A549 treated with CORT108297 at 1 μM for 4 hours (cell line): ENCODE results near the gene TBL3. TPM values are rescaled to one million over a fixed set of nuclear protein-coding genes. Genes with fewer than 3 reads are reported as not detected.

ENCODE experiments used
- total RNA-seq: library from RNA; stranded (reverse); fragments of 200-300 nt; extraction: Qiagen RNA extraction; gene quantifications from 5 replicates; pipeline ENCODE4 v1.2.3, GENCODE V29; 2022

The TBL3 gene
- total RNA-seq = 32.8 to 46.2 TPM (median 39.0 TPM) in 5 replicates

DNA sequence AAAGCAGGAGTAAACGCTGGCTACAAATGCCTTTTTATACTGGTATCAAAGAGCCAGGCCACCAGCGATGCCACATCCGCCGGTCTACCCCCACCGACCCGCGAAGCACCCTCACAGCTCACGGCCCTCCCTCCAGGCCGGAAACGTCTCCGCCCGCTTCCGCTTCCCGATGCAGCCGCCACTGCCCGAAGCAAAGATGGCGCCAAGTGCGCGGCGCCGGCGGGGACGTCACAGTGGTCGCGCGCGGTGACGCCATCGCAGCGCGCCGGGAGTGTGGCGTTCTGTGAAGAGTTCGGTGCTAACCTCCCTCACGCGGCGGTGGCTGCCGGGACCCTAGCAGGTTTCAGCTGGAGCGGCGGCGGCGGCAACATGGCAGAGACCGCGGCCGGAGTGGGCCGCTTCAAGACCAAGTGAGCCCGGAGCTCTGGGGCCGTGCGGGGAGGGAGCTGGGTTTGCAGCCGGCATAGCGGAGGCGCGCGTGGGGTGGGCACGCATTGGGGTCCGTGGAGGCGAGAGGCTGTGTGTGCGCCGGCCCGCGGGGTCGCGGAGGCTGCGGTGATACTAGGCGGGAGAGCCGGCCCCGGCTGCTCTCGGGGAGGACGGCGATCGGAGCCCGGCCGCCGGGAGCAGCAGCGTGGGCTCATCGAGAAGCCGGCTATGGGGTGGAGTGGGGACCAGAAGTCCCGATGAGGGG is at the start of gene TBL3:
TSS of gene TBL3 (plus strand) at position 258 of the 694 bp plus-strand sequence. CDS start at position 370, 112 bp downstream.

DNA sequence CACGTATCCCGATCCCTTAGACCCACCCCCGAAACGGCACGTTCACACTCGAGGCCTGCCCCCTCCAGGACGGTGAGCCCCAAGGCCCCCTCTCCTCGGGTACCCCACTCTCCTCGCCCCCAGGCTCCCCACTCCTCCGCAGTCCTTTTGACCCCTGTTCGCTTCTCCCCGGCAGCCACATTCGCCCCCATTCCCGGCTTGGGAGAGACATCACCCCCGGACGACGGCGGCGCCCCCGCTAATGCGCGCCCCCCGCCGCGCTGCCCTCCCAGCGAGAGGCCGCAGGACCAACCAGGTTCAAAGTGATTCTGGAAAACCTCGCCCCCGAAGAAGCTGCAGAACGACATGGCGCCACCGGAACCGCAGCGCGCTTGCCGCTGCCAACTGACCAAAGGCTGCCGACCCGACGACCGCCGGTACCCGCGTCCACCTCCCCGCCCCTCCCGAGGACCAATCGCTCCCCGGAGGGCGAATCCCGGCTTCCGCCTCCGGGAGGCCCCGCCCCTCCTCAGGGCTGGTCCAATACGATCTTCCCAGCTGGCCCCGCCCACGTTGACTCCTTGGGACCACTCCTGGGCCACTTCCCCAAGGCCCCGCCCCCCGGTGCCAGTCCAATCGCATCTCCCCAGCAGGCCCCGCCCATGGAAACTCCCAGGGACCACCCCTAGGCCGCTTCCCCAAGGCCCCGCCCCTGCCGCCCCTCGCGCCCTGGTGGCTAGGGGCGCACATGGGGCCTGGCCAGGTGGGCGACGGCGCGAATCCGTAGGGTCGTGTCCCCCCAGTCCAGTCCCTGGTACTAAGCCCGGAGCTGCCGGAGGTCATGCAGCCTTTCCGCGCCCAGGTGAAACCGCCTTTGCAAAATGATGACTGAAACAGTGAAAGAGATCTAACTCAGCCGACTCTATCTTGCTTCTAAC is 28.8 kb upstream of the TBL3 start, which contains the start of gene MSRB1:
TSS of gene MSRB1 (minus strand) at position 390 of the 917 bp plus-strand sequence. CDS start at position 347, 43 bp downstream.

DNA sequence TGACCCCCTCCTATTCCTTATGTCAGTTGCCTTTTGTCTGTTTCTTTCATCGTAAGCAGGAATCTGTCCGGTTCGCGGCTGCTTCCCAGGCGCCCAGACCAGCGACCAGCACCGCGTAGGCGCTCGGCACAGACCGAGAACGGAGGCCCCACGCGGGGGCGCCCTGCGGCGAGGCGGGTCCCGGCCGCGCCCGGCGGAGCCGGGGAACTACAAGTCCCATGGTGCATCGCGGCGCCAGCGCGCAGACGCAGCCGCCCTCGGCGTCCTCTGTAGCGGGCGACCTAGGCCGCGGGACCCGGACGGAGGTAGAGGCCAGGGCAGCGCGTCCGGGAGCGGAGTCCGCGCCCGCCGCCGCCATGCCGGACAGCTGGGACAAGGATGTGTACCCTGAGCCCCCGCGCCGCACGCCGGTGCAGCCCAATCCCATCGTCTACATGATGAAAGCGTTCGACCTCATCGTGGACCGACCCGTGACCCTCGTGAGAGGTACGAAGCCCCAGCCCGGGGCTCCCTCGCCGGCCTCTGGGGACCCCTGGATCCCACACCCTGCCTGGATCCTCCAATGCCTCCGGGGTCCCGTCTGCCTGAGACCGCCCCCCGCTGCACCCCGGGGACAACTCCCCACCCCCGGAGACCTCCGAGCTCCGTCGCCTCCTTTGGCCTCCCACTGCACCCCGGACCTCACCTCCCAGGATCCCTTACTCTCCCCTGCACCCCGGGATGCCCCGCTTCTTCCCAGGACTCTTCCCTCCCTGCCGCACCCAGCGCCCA is 12.4 kb upstream of the TBL3 start, which contains the start of gene NDUFB10:
TSS of gene NDUFB10 (plus strand) at position 270 of the 771 bp plus-strand sequence. CDS start at position 357, 87 bp downstream.

DNA sequence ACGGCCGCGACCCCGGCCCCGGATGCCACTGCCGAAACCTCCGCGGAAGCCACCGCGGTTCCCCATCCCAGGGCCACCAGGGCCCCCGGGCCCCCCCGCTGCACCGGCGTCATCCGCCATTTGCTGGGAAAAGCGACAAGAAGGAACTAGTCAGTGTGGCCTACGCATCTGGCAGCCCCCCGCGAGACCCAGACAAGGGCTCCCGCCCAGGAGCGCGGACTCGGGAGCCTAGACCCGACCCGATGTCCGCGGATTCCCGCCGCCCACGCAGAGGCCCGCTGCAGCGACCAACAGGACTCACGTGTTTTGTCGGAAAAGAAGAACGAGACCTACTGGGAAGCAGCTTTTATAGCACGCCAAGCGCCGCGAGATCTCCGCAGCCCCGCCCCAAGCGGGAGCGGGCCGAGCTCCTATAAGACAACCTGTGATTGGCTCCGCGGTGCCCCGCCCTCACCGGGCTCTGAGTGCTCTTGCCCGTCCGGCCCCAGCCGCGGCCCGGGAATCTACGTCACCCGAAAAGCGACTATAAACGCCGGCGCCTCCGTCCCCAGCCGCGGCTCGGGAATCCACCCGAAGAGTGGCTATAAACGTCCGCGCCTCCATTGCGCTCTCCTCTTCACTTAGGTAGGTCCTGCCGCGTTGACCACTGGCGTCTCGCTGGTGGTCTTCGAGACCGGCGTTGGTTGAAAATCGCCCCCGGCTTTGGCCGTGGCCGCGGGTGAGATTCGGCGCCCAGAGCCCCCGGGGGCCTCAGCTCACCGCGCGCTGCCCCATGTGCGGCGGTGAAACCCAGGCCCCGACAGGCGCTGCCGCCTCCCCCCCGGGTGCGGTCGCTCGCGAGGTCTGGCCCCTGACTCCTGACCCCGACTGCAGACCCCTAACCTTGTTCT is 7.1 kb upstream of the TBL3 start, which contains the start of gene RPS2:
TSS of gene RPS2 (minus strand) at position 321 of the 890 bp plus-strand sequence. CDS start at position 120, 201 bp downstream.

DNA sequence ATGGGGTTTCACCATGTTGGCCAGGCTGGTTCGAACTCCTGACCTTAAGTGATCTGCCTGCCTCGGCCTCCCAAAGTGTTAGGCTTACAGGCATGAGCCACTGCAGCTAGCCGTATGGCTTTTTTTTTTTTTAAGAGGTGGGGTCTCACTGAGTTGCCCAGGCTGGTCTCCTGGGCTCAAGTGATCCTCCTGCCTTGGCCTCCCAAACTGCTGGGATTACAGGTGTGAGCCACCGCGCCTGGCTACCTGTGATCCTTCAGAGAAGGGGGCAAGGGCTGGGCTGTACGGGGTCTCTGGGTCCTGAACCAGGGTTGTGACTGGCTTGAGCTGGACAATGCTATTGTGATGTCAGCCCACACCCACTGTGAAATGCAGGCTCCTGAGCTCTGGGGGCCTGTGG is 5.4 kb upstream of the TBL3 start, which contains the start of gene RNF151:
TSS of gene RNF151 (plus strand) at position 397 of the 400 bp plus-strand sequence. CDS start 26 bp downstream, outside the sequence.

DNA sequence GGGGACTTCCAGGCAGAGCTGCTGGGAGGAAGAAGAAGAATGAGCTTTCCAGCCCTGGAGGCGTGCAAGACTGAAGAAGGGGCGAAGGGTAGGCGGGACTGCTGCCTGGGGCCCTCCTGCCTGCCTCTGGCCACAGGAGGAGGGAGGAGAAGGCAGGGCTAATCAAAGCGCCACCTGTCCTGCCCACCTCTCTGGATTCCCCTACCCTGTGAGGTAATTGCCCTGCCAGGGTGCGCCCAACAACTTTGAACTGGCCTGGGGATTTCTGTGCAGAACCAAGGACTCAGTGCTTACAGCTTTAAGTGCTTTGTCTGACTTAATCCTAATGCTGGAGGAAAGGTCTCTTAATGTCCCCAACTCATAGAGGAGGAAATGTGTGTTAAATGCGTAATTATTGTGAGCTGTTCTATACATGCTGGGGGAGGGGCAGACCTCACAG is 9.6 kb downstream of the TBL3 start, which contains the start of gene NOXO1:
TSS of gene NOXO1 (minus strand) at position 72 of the 439 bp plus-strand sequence. CDS start 290 bp downstream, outside the sequence.

DNA sequence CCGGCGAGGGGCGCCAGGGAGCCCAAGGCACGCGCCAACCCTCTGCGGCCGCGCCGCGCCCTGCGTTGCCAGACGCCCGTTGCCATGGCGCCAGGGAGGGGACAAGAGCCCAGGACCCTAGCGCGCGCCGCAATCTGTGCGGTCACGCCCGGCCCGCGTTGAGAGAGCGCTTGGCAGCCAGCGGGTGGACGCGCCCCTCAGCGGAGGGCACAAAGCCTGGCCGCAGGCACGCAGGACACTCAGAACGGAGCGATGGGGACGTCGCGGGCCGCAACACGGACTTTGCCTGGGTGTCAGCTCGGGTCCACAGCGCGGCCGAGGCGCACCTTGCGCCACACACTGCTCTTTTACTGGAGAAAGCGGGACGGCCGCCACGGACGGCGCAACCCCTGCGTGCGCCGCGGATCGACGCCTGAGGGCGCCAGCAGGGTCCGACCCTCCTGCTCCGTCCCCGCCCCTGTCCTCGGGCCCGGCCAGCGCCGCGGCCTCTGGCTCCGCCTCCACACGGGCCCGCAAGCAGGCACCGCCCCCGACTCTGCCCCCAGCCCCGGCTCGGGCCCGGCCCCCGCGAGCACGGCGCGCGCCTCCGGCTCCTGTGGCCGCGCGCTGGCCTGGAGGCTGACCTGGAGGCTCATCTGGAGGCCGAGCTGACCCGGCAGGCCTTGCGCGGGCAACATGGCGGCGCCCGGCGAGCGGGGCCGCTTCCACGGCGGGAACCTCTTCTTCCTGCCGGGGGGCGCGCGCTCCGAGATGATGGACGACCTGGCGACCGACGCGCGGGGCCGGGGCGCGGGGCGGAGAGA is 11.9 kb downstream of the TBL3 start, which contains the start of gene GFER:
TSS of gene GFER (plus strand) at position 650 of the 803 bp plus-strand sequence. CDS start at position 676, 26 bp downstream.

DNA sequence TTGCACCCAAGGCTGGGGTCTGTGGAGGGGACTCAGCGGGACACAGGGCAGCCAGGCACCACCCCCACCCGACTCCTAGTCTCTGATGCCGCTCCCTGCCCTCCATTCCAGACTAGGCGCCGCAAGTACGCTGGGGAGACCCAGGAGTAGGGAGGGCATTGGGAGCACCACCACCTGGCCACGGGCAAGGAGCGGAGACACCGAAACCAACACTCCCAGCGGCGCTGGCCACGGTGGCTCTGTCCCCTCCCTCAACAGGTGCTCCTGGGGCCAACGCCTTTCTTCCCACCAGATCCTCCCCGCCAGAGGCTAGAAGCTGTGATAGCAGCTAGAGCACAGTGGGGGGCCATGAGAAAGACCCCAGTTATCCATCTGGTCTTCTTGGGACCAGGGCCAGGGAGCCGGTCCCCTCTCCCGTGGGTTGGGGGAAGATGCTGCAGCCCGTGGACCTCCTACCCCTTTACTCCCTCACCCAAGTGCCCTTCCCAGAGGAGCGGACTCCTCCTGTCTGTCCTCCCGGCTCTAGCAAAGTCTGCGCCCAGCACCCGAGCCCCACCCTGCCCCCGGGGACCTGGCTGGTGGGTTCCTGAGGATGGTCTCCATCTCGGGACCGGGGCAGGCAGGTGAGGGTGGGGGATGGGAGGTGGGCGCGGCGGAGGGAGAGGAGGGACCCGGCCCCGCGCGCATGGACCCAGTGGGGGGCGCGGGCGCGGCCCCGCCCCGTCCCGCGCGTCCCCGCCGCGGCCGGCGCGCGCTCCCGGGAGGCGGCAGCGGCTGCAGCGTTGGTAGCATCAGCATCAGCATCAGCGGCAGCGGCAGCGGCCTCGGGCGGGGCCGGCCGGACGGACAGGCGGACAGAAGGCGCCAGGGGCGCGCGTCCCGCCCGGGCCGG is 17.6 kb downstream of the TBL3 start, which contains the start of gene SYNGR3:
TSS of gene SYNGR3 (plus strand) at position 762 of the 892 bp plus-strand sequence. CDS start 133 bp downstream, outside the sequence.

DNA sequence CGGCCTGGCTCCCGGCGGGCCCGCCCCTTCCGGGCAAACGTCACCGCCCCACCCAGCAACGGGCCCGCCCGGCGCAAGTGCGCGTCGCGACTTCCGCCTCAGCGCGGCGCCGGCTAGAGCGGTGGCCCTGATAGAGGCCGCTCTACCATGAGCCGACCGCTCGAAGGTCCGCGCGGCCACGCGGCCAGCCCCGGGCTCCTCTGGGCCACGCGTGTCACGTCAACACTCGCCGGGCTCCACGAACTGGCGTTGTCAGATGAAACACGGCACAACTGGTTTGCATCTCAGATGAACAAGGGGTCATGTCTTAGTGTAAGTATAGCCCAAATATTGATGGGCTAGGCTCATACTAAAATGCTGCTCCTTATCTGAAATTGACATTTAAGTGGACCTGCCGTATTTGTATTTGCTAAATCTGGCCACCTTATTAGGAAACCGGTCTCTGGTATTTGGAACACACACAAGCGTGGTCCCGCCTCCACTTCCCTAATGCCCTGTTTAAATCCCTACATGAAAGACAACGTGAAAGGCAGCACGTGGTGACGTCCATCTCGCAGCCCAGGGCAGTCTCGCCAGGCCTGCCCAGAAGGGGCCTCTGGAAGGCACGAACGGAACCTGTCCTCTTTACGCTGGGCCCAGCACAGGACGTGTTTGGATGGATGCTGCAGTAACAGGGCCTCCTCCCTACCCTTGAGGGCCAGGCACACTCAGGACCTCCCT is 38.1 kb downstream of the TBL3 start, which contains the start of gene ZNF598:
TSS of gene ZNF598 (minus strand) at position 31 of the 720 bp plus-strand sequence.

DNA sequence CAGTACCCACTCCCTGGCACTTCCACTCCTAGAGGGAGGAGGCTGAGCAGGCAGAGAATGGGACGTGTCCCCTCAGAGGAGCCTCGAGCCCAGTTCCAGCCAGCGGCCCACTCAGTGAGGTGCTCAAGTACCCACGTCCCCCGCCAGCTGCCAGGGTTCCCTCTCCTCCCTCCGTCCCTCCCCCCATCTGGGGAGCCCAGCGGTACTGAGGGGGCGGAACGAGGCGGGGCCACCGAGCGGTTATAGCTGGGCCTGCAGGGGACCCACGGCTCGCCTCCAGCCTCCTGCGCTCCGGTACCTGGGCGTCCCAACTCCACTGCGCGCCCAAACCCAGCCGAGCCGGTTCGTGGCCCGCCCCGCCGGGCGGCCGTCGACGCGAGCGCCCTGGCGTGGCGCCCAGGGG is 47.7 kb downstream of the TBL3 start, which contains the start of gene NPW:
TSS of gene NPW (plus strand) at position 268 of the 403 bp plus-strand sequence.

DNA sequence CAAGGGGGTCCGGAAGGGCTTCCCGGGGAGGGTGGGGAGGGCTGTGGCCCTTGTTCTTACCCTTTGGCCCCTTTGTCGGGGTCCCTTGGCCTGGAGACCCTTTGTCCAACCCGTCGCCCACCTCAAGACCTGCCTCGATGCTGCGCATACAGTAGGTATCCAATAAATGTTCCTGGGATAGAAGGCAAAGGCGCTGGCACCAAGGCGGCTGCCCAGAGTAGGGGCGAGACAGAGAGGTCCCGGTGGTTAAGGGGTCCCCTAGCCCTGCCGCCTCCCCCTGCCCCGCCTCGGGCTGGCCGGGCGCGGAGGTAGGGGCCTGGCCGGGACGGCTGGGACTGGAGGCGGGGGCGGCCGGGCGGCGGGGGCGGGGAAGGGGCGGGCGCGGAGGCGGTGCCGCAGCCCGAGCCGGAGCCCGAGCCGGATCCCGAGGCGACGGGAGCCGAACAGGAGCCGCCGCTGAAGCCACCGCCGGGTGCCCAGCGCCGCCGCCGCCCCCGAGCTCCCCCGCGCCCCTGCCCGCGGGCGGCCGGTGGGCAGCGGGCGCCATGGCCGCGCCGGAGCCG is 54.7 kb downstream of the TBL3 start, which contains the start of gene NHERF2:
TSS of gene NHERF2 (plus strand) at position 442 of the 563 bp plus-strand sequence. CDS start at position 546, 104 bp downstream.

Other genes starting within 250 kb of the TBL3 start
- gene NME3, start 200.5 kb upstream of the TBL3 start, total RNA-seq = 28.9 to 70.0 TPM (median 65.7 TPM) in 5 replicates
- 5.2 to 12.2 TPM (median 10.1 TPM) in 5 replicates for gene EME2, start 199.2 kb upstream of the TBL3 start, total RNA-seq
- 153 to 277 TPM (median 252 TPM) in 5 replicates for gene MRPS34, start 198.9 kb upstream of the TBL3 start, total RNA-seq
- 15.2 to 28.8 TPM (median 25.6 TPM) in 5 replicates for gene SPSB3, start 189.5 kb upstream of the TBL3 start, total RNA-seq
- gene NUBP2, start 189.1 kb upstream of the TBL3 start, total RNA-seq = 57.1 to 94.6 TPM (median 90.2 TPM) in 5 replicates
- gene IGFALS, start 178.3 kb upstream of the TBL3 start, total RNA-seq = 0.04 to 0.13 TPM (median 0.08 TPM) in 3 of 5 replicates, not detected in the others
- gene HAGH, start 145.2 kb upstream of the TBL3 start, total RNA-seq = 58.3 to 76.8 TPM (median 69.0 TPM) in 5 replicates
- 47.7 to 53.9 TPM (median 52.3 TPM) in 5 replicates for gene FAHD1, start 144.8 kb upstream of the TBL3 start, total RNA-seq
- gene MEIOB, start 99.9 kb upstream of the TBL3 start, total RNA-seq = 1.7 to 2.3 TPM (median 1.9 TPM) in 5 replicates
- 1.6 to 3.9 TPM (median 3.0 TPM) in 5 replicates for gene HS3ST6, start 53.6 kb upstream of the TBL3 start, total RNA-seq
- 25.7 to 36.5 TPM (median 34.4 TPM) in 5 replicates for gene MSRB1, start 28.9 kb upstream of the TBL3 start, total RNA-seq
- gene RPL3L, start 17.4 kb upstream of the TBL3 start, total RNA-seq = not detected in 5 replicates
- gene NDUFB10, start 12.5 kb upstream of the TBL3 start, total RNA-seq = 230 to 308 TPM (median 254 TPM) in 5 replicates
- gene RPS2, start 7.2 kb upstream of the TBL3 start, total RNA-seq = 3,823 to 5,639 TPM (median 5,518 TPM) in 5 replicates
- gene RNF151, start 5.2 kb upstream of the TBL3 start, total RNA-seq = 0.10 TPM in 1 of 5 replicates, not detected in the others
- 0.09 to 0.52 TPM (median 0.21 TPM) in 5 replicates for gene NOXO1, start 9.4 kb downstream of the TBL3 start, total RNA-seq
- gene GFER, start 12.1 kb downstream of the TBL3 start, total RNA-seq = 21.3 to 45.6 TPM (median 42.0 TPM) in 5 replicates
- 5.5 to 9.7 TPM (median 8.2 TPM) in 5 replicates for gene SYNGR3, start 17.9 kb downstream of the TBL3 start, total RNA-seq
- 45.4 to 65.2 TPM (median 62.1 TPM) in 5 replicates for gene ZNF598, start 37.8 kb downstream of the TBL3 start, total RNA-seq
- 0.87 to 1.3 TPM (median 1.1 TPM) in 5 replicates for gene NPW, start 47.7 kb downstream of the TBL3 start, total RNA-seq
- 43.6 to 63.6 TPM (median 62.0 TPM) in 5 replicates for gene NHERF2, start 54.8 kb downstream of the TBL3 start, total RNA-seq
- gene NTHL1, start 75.8 kb downstream of the TBL3 start, total RNA-seq = 37.5 to 51.5 TPM (median 47.5 TPM) in 5 replicates
- 26.6 to 43.3 TPM (median 38.2 TPM) in 5 replicates for gene TSC2, start 75.9 kb downstream of the TBL3 start, total RNA-seq
- gene PKD1, start 163.8 kb downstream of the TBL3 start, total RNA-seq = 36.3 to 64.1 TPM (median 59.9 TPM) in 5 replicates
- gene RAB26, start 176.6 kb downstream of the TBL3 start, total RNA-seq = 2.4 to 4.6 TPM (median 3.5 TPM) in 5 replicates
- gene TRAF7, start 183.7 kb downstream of the TBL3 start, total RNA-seq = 40.5 to 59.7 TPM (median 53.3 TPM) in 5 replicates
- gene CASKIN1, start 224.6 kb downstream of the TBL3 start, total RNA-seq = 0.32 to 0.66 TPM (median 0.56 TPM) in 5 replicates
- 42.1 to 58.2 TPM (median 51.9 TPM) in 5 replicates for gene MLST8, start 233.4 kb downstream of the TBL3 start, total RNA-seq
- gene BRICD5, start 238.8 kb downstream of the TBL3 start, total RNA-seq = 4.2 to 6.5 TPM (median 5.7 TPM) in 5 replicates
- 16.3 to 36.4 TPM (median 34.8 TPM) in 5 replicates for gene PGP, start 242.8 kb downstream of the TBL3 start, total RNA-seq